H1 (cell line): ENCODE data around the gene LDLRAD4. TPM values are rescaled to one million over a fixed set of nuclear protein-coding genes. Genes with fewer than 3 reads are reported as not detected.

Experiments used
- CTCF ChIA-PET: fragments of 300-600 bp; sonication (Branson Sonifier 250); formaldehyde crosslinking; loops from one replicate; lab custom pipeline; 2021; ENCODE audit not compliant: partially characterized antibody; lab: Charles Lee
- POLR2A ChIA-PET: fragments of 300-600 bp; sonication (Branson Sonifier 250); formaldehyde crosslinking; loops from one replicate; lab custom pipeline; 2021; ENCODE audit warnings: inconsistent platforms; ENCODE audit not compliant: partially characterized antibody; lab: Charles Lee
- DNase-seq, 2 experiments: peaks; one replicate each; pipeline versions ENCODE4 v3.0.0 to v3.0.0-alpha.2; 2010 to 2022; ENCODE audit warnings: low spot score in 2 of 2, low read depth in 1 of 2, mixed read lengths in 1 of 2
- FAIRE-seq: peaks from 2 replicates; lab custom pipeline; 2011; peaks lifted over from hg19 to GRCh38; lab: Jason Lieb, UNC
- H2AFZ ChIP-seq: 2 replicates; pipeline ENCODE4 v1.8.1; 2012; ENCODE audit warnings: low read length, inconsistent platforms
- H2AK5ac ChIP-seq: 2 replicates; pipeline ENCODE4 v1.6.1; 2013; ENCODE audit warnings: low read depth, low read length
- H2BK120ac ChIP-seq: replicated peaks from 2 replicates; pipeline ENCODE3; 2013; ENCODE audit warnings: low read depth, low read length, inconsistent platforms
- H2BK12ac ChIP-seq: 2 replicates; pipeline ENCODE4 v1.6.1; 2013; ENCODE audit warnings: low read depth, low read length
- H2BK15ac ChIP-seq: 2 replicates; pipeline ENCODE4 v1.6.1; 2013; ENCODE audit warnings: low read length
- H2BK20ac ChIP-seq: 2 replicates; pipeline ENCODE4 v1.6.1; 2013; ENCODE audit warnings: low read length
- H2BK5ac ChIP-seq: 2 replicates; pipeline ENCODE4 v1.6.1; 2013; ENCODE audit warnings: low read depth, low read length
- H3K14ac ChIP-seq: 2 replicates; pipeline ENCODE4 v1.6.1; 2013; ENCODE audit warnings: inconsistent platforms; ENCODE audit not compliant: insufficient read length
- H3K18ac ChIP-seq: 2 replicates; pipeline ENCODE4 v1.6.1; 2013; ENCODE audit warnings: low read length; ENCODE audit errors: extremely low read depth
- H3K23ac ChIP-seq: 2 replicates; pipeline ENCODE4 v1.6.1; 2013; ENCODE audit warnings: inconsistent platforms; ENCODE audit not compliant: insufficient read length
- H3K23me2 ChIP-seq: 2 replicates; pipeline ENCODE4 v1.6.1; 2013; ENCODE audit warnings: low read depth, low read length
- H3K27ac ChIP-seq: 2 replicates; pipeline ENCODE4 v1.6.1; 2011; ENCODE audit warnings: low read depth, low read length, inconsistent platforms
- H3K27me3 ChIP-seq, 4 experiments: replicated peaks in 1 of 4; 1 replicate in 1 of 4; 2 replicates in 3 of 4; pipeline versions ENCODE4 v1.6.1 to v1.8.1; 2011 to 2013; ENCODE audit warnings: low read length in 3 of 4, mild to moderate bottlenecking in 3 of 4, inconsistent platforms in 2 of 4, mixed read lengths in 2 of 4, moderate library complexity in 1 of 4; ENCODE audit not compliant: control insufficient read depth in 3 of 4, insufficient read depth in 3 of 4; ENCODE audit errors: extremely low read depth in 1 of 4
- H3K36me3 ChIP-seq, 4 experiments: 2 replicates each; pipeline versions ENCODE4 v1.6.1 to v1.8.1; 2011 to 2013; ENCODE audit warnings: mild to moderate bottlenecking in 4 of 4, low read length in 3 of 4, moderate library complexity in 2 of 4, control low read depth in 1 of 4, inconsistent platforms in 1 of 4; ENCODE audit not compliant: insufficient read depth in 4 of 4, control insufficient read depth in 2 of 4
- H3K4ac ChIP-seq: replicated peaks from 2 replicates; pipeline ENCODE3; 2013; ENCODE audit warnings: low read length, low read depth, mixed read lengths, inconsistent platforms; ENCODE audit not compliant: insufficient read length
- H3K4me1 ChIP-seq, 4 experiments: replicated peaks in 1 of 4; 1 replicate in 1 of 4; 2 replicates in 3 of 4; pipeline versions ENCODE4 v1.6.1 to v1.8.1; 2011 to 2013; ENCODE audit warnings: low read length in 3 of 4, inconsistent platforms in 2 of 4, mixed read lengths in 1 of 4; ENCODE audit not compliant: insufficient read depth in 4 of 4, control insufficient read depth in 3 of 4
- H3K4me2 ChIP-seq, 2 experiments: 2 replicates each; pipeline versions ENCODE4 v1.6.1 to v1.8.1; 2011 to 2013; ENCODE audit warnings: low read depth in 2 of 2, low read length in 2 of 2, control low read depth in 1 of 2, inconsistent platforms in 1 of 2, mild to moderate bottlenecking in 1 of 2; ENCODE audit not compliant: insufficient read depth in 1 of 2
- H3K4me3 ChIP-seq, 4 experiments: fragments of 200-600, 300-600 bp in 1 of 4; sonication (generic), shearing (Covaris generic), sonication (Bioruptor Twin) in 1 of 4; 2 replicates each; pipeline versions ENCODE4 v1.5.1 to v1.8.1; 2011 to 2016; ENCODE audit warnings: low read length in 4 of 4, low read depth in 3 of 4, control low read depth in 2 of 4, inconsistent platforms in 2 of 4, mild to moderate bottlenecking in 2 of 4, mixed read lengths in 1 of 4, moderate library complexity in 1 of 4; ENCODE audit not compliant: insufficient read depth in 2 of 4; ENCODE audit errors: extremely low read depth in 1 of 4
- H3K56ac ChIP-seq: replicated peaks from 2 replicates; pipeline ENCODE3; 2013; ENCODE audit warnings: low read depth, mild to moderate bottlenecking, mixed read lengths, low read length, inconsistent platforms; ENCODE audit not compliant: insufficient read length
- H3K79me1 ChIP-seq: 2 replicates; pipeline ENCODE4 v1.6.1; 2013; ENCODE audit warnings: low read depth, low read length, control low read depth
- H3K79me2 ChIP-seq, 2 experiments: 2 replicates each; pipeline versions ENCODE4 v1.6.1 to v1.8.1; 2012 to 2013; ENCODE audit warnings: low read length in 2 of 2, mild to moderate bottlenecking in 2 of 2, inconsistent platforms in 1 of 2; ENCODE audit not compliant: insufficient read depth in 2 of 2, control insufficient read depth in 1 of 2
- H3K9ac ChIP-seq, 4 experiments: replicated peaks in 1 of 4; 1 replicate in 1 of 4; 2 replicates in 3 of 4; pipeline versions ENCODE4 v1.6.1 to v1.8.1; 2011 to 2013; ENCODE audit warnings: low read depth in 3 of 4, low read length in 3 of 4, control low read depth in 2 of 4, mild to moderate bottlenecking in 2 of 4, moderate library complexity in 2 of 4, inconsistent platforms in 1 of 4; ENCODE audit errors: extremely low read depth in 1 of 4
- H3K9me3 ChIP-seq, 2 experiments: 2 replicates each; pipeline versions ENCODE4 v1.6.1 to v1.8.1; 2012 to 2013; ENCODE audit warnings: mild to moderate bottlenecking in 2 of 2, moderate library complexity in 2 of 2, control low read depth in 1 of 2, inconsistent platforms in 1 of 2, low read depth in 1 of 2, low read length in 1 of 2, mixed read lengths in 1 of 2; ENCODE audit not compliant: insufficient read depth in 2 of 2
- H4K20me1 ChIP-seq, 2 experiments: replicated peaks in 1 of 2; 2 replicates each; pipeline versions ENCODE3 to v1.8.1; 2011 to 2013; ENCODE audit warnings: inconsistent platforms in 2 of 2, low read length in 2 of 2, mild to moderate bottlenecking in 1 of 2; ENCODE audit not compliant: insufficient read depth in 2 of 2, control insufficient read depth in 1 of 2
- H4K5ac ChIP-seq: 2 replicates; pipeline ENCODE4 v1.6.1; 2013; ENCODE audit warnings: low read length, low read depth, mixed read lengths, inconsistent platforms; ENCODE audit not compliant: insufficient read length
- H4K8ac ChIP-seq: 2 replicates; pipeline ENCODE4 v1.8.0; 2013; ENCODE audit warnings: mild to moderate bottlenecking, moderate library complexity, low read length, inconsistent platforms; ENCODE audit not compliant: insufficient read depth; ENCODE audit errors: extremely low read depth
- H4K91ac ChIP-seq: replicated peaks from 2 replicates; pipeline ENCODE3; 2013; ENCODE audit warnings: low read length, mixed read lengths, inconsistent platforms; ENCODE audit not compliant: insufficient read length
- BCL11A ChIP-seq, 2 experiments: IDR thresholded peaks; one replicate each; pipeline ENCODE4 v1.6.1; 2011; ENCODE audit warnings: low read depth in 2 of 2, low read length in 2 of 2, mild to moderate bottlenecking in 2 of 2
- CTCF ChIP-seq, 3 experiments: IDR thresholded peaks; 1 replicate in 2 of 3; 2 replicates in 1 of 3; pipeline versions ENCODE4 v1.5.1 to v1.6.1; 2011; ENCODE audit warnings: low read length in 3 of 3, mild to moderate bottlenecking in 3 of 3, inconsistent platforms in 2 of 3, low read depth in 1 of 3, moderate library complexity in 1 of 3; ENCODE audit not compliant: insufficient read depth in 1 of 3; ENCODE audit errors: control extremely low read depth in 1 of 3
- E2F6 ChIP-seq: IDR thresholded peaks from 2 replicates; pipeline ENCODE4 v1.6.1; 2012; ENCODE audit warnings: inconsistent platforms
- EP300 ChIP-seq, 2 experiments: IDR thresholded peaks; 1 replicate in 1 of 2; 2 replicates in 1 of 2; pipeline ENCODE4 v1.6.1; 2011 to 2012; ENCODE audit warnings: low read depth in 2 of 2, low read length in 2 of 2, mild to moderate bottlenecking in 2 of 2, borderline replicate concordance in 1 of 2, inconsistent platforms in 1 of 2, moderate library complexity in 1 of 2
- HDAC2 ChIP-seq, 2 experiments: fragments of 300-600 bp in 1 of 2; sonication (generic) in 1 of 2; IDR thresholded peaks; 2 replicates each; pipeline ENCODE4 v1.6.1; 2011 to 2012; ENCODE audit warnings: low read depth in 2 of 2, low read length in 2 of 2, mild to moderate bottlenecking in 2 of 2, moderate library complexity in 2 of 2, borderline replicate concordance in 1 of 2, inconsistent platforms in 1 of 2
- RBBP5 ChIP-seq: IDR thresholded peaks from 2 replicates; pipeline ENCODE4 v1.7.1; 2012; ENCODE audit warnings: low read depth, mild to moderate bottlenecking, inconsistent platforms, low read length, moderate library complexity, borderline replicate concordance
- SAP30 ChIP-seq: fragments of 300-600 bp; sonication (generic); IDR thresholded peaks from 2 replicates; pipeline ENCODE4 v1.7.1; 2012; ENCODE audit warnings: low read length, moderate library complexity, mild to moderate bottlenecking, inconsistent platforms; ENCODE audit not compliant: insufficient read depth, insufficient replicate concordance
- SP1 ChIP-seq: IDR thresholded peaks from 2 replicates; pipeline ENCODE4 v1.6.1; 2011; ENCODE audit warnings: low read depth, low read length
- TCF12 ChIP-seq: IDR thresholded peaks from 2 replicates; pipeline ENCODE4 v1.6.1; 2011; ENCODE audit warnings: low read depth, mild to moderate bottlenecking, low read length
- TEAD4 ChIP-seq: IDR thresholded peaks from 2 replicates; pipeline ENCODE4 v1.6.1; 2012; ENCODE audit warnings: low read depth, low read length, inconsistent platforms, mixed read lengths
- ZNF274 ChIP-seq: IDR thresholded peaks from 2 replicates; pipeline ENCODE4 v1.7.0; 2012; ENCODE audit warnings: low read length, borderline replicate concordance; ENCODE audit errors: extremely low read depth
- WGBS, 2 experiments: shearing (Covaris generic) in 1 of 2; methylation state at CpG; one replicate each; pipeline versions ENCODE4 v1.1.6 to v1.1.7; 2013 to 2015; ENCODE audit warnings: low lambda C conversion rate in 2 of 2, mixed read lengths in 2 of 2, inconsistent platforms in 1 of 2, low coverage in 1 of 2, missing lambda C conversion rate in 1 of 2; ENCODE audit not compliant: insufficient replicate concordance in 2 of 2, insufficient coverage in 1 of 2, insufficient read length in 1 of 2; ENCODE audit errors: extremely low coverage in 1 of 2, missing lambda C conversion rate in 1 of 2; 5-methylcytosine and 5-hydroxymethylcytosine counted together
- polyA plus RNA-seq, 7 experiments: library from polyadenylated mRNA; depleted of rRNA in 3 of 7; stranded (reverse) in 5 of 7; unstranded in 2 of 7; fragments of >200 nt in 5 of 7; fragments of 200-250 nt in 2 of 7; gene quantifications; 1 replicate in 5 of 7; 2 replicates in 1 of 7; 4 replicates in 1 of 7; pipeline versions ENCODE4 v1.2.1 to v1.2.3, GENCODE V29; 2011 to 2013; ENCODE audit warnings: missing spikeins in 2 of 7, mixed read lengths in 2 of 7
- total RNA-seq: library from RNA; stranded (reverse); fragmentation: NEBNext Ultra II Directional; extraction: Animal tissue kit (Norgen Biotek cat#: 25700); gene quantifications from 2 replicates; pipeline ENCODE4 v1.2.1, GENCODE V29; 2021

LDLRAD4 gene
- total and polyA plus RNA-seq, 2 of the 8 experiments (the other 6 are each of a cell fraction or from before 2014, with no cell fraction given) = 0.77 to 1.4 TPM

GRCh38 chr18:13465476-13465875, 246.9 kb downstream of the LDLRAD4 start:
- Histone ChIP-seq H3K56ac (no peak overlapping the region), H3K23ac (no peak overlapping the region), H4K5ac (no peak overlapping the region), H3K79me2 (no peaks in the 10 kb centered on the region), H2AFZ (no peak overlapping the region), H3K14ac (no peak overlapping the region), H3K4me3 (no peak overlapping the region), H3K79me1 (no peaks in the 10 kb centered on the region), H3K27ac (no peak overlapping the region), H3K4ac (no peak overlapping the region), H4K91ac (no peak overlapping the region), H2BK15ac (no peak overlapping the region), H2BK20ac (no peak overlapping the region), H3K18ac (no peak overlapping the region), H4K8ac (no peak overlapping the region), H2AK5ac (no peak overlapping the region), H4K20me1 (no peaks in the 10 kb centered on the region), H3K9me3 (no peaks in the 10 kb centered on the region), H2BK5ac (no peak overlapping the region), H3K4me2 (no peak overlapping the region), H2BK12ac (no peak overlapping the region), H3K4me1 (no peaks in the 10 kb centered on the region; a peak in 1 of 7 replicates), H2BK120ac (no peak overlapping the region), H3K23me2 (no peaks in the 10 kb centered on the region), H3K9ac (no peak overlapping the region), H3K27me3 (no peaks in the 10 kb centered on the region), H3K36me3 (no peaks in the 10 kb centered on the region)
- ChIA-PET CTCF (no interaction called here), POLR2A (no interaction called here)
- no peak for FAIRE-seq
- DNase-seq = no peak
- 84% methylated on average over 5 of the region's 5 CpGs; no CpG with 5 or more reads in 1 of the 2 experiments for WGBS, 2 experiments
- TF ChIP-seq EP300 (IDR thresholded peaks at IDR 0.05; ENCODE audit: borderline replicate concordance in 1 of 2, low read depth in 2 of 2, low read length in 2 of 2) (no peak), SAP30 (no peak), RBBP5 (no peak), BCL11A (IDR thresholded peaks at IDR 0.05; ENCODE audit: low read depth in 2 of 2, low read length in 2 of 2) (no peak), HDAC2 (IDR thresholded peaks at IDR 0.05; ENCODE audit: borderline replicate concordance in 1 of 2, low read depth in 2 of 2, low read length in 2 of 2) (no peak), TEAD4 (no peak), TCF12 (no peak), CTCF (IDR thresholded peaks at IDR 0.05; ENCODE audit: control extremely low read depth in 1 of 3, insufficient read depth in 1 of 3, low read depth in 1 of 3, low read length in 3 of 3) (no peak), E2F6 (no peak), SP1 (no peak), ZNF274 (no peak)
